Measurements from ENCODE around the gene SPATA13. TPM values are rescaled to one million over a fixed set of nuclear protein-coding genes. Genes with fewer than 3 reads are reported as not detected.

Gene SPATA13
- total and polyA plus RNA-seq, 2 donors (not counting 3 experiments of a cell fraction or from before 2014, with no cell fraction given), result 6.6 to 12.9 TPM

- H3K9me3 ChIP-seq (replicated peaks; ENCODE audit: control insufficient read depth, insufficient read depth, low read length), result no peaks in the 10 kb centered on the region
- peak overlapping the region; percentile 68 for H2AFZ ChIP-seq (ENCODE audit: low read depth, low read length)
- peaks cover 17% of the 10 kb centered on the region for H3K4me1 ChIP-seq (ENCODE audit: control insufficient read depth, extremely low read depth, insufficient read depth, low read length)
- H3K4me2 ChIP-seq (ENCODE audit: insufficient read depth, low read length), result peak overlapping the region; percentile 44
- DNase-seq (ENCODE audit: low read depth, low spot score), result no peak
- no peaks in the 10 kb centered on the region for H3K36me3 ChIP-seq (ENCODE audit: control insufficient read depth in 2 of 2, extremely low read depth in 1 of 2, insufficient read depth in 2 of 2, low read length in 2 of 2)
- no peaks in the 10 kb centered on the region for H3K9me1 ChIP-seq (replicated peaks; ENCODE audit: control insufficient read depth, extremely low read depth, insufficient read depth, low read length)
- H3K27me3 ChIP-seq (ENCODE audit: control insufficient read depth in 2 of 2, insufficient read depth in 2 of 2, low read length in 2 of 2), result no peaks in the 10 kb centered on the region
- no peak for FAIRE-seq
- intact Hi-C loops (cut with micrococcal nuclease) (loop anchor here (1.0 to 2.0 kb wide), 4 partner anchors 11 to 96 kb away; partner anchors contain the start of gene SPATA13), dilution Hi-C loops (cut with MboI; ENCODE audit: extremely low pct_ligation_motif_present, low sequenced_read_pairs) (no loop called here)
- no peak for TF ChIP-seq CTCF (IDR thresholded peaks at IDR 0.05; ENCODE audit: extremely low read depth in 1 of 2, insufficient read depth in 1 of 2, low read depth in 1 of 2, low read length in 2 of 2)
- TF ChIP-seq GATA2 (IDR thresholded peaks at IDR 0.05; ENCODE audit: insufficient read depth, insufficient read length, low read depth, low read length), result no peak
- TF ChIP-seq POLR2AphosphoS5 (IDR thresholded peaks at IDR 0.05; ENCODE audit: insufficient read depth, low read depth, low read length), result no peak
- TF ChIP-seq MAX (IDR thresholded peaks at IDR 0.05; ENCODE audit: insufficient read depth, insufficient read length), result no peak
- no peak for TF ChIP-seq POLR2A (IDR thresholded peaks at IDR 0.05; ENCODE audit: low read depth, low read length)
- TF ChIP-seq EZH2 (IDR thresholded peaks at IDR 0.05; ENCODE audit: borderline replicate concordance, low read depth, low read length, severe bottlenecking), result no peak
- no peak for TF ChIP-seq FOS (IDR thresholded peaks at IDR 0.05; ENCODE audit: borderline replicate concordance, insufficient read depth, low read length)
- TF ChIP-seq JUN (IDR thresholded peaks at IDR 0.05; ENCODE audit: borderline replicate concordance, insufficient read depth, insufficient read length, low read depth), result no peak
- no peak for TF ChIP-seq MYC (IDR thresholded peaks at IDR 0.05; ENCODE audit: low read depth, low read length)
- POLR2A ChIA-PET, result no interaction called here
- no peaks in the 10 kb centered on the region for H4K20me1 ChIP-seq (replicated peaks; ENCODE audit: control insufficient read depth, extremely low read depth, insufficient read depth, low read length)
- H3K27ac ChIP-seq (ENCODE audit: insufficient read depth, low read depth, low read length), result peak overlapping the region; percentile 91
- CTCF ChIA-PET, result interaction anchor here (1.0 to 1.3 kb wide), 4 partner anchors 12 to 95 kb away, joined by 3 to 5 read pairs (median 3); no protein-coding TSS in a partner anchor
- H3K4me3 ChIP-seq (replicated peaks in 1 of 3; ENCODE audit: insufficient read depth in 1 of 3, low read depth in 1 of 3, low read length in 3 of 3), result no peak overlapping the region
- no peaks in the 10 kb centered on the region for H3K79me2 ChIP-seq (ENCODE audit: control insufficient read depth, insufficient read depth, low read length)
- H3K9ac ChIP-seq (replicated peaks; ENCODE audit: extremely low read depth, insufficient read depth, low read length), result peak overlapping the region; percentile 70
- TSS peak; percentile 95 for BruUV-seq (replicated peaks)
Observed at GRCh38 chr13:24149246-24150032, 11.1 kb upstream of the SPATA13 start.

Data from endothelial cell of umbilical vein (primary cell).